HCEC 1CT (cell line): ENCODE data around the gene EHMT1.
"Not testable (repeated sequence)": the region's sequence is repeated elsewhere in the genome, so short reads cannot be mapped to it uniquely, and the experiment has no call there.

ENCODE experiments used
- DNase-seq: peaks from one replicate; pipeline ENCODE4 v3.0.0-alpha.2; 2017

Gene EHMT1

DNA sequence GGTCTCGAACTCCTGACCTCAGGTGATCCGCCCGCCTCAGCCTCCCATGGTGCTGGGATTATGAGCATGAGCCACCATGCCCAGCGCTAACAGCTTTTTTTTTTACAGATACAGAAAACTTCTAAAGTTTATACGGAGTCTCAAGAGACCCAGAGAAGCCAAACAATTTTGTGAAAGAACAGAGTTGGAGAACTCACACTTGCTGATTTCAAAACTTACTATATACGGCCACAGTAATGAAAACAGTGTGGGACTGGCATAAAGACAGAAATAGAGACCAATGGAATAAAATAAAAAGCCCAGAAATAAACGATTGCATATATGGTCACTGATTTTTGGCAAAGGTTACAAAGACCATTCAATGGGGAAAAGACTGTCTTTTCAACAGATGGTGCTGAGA lies 173.1 kb downstream of the EHMT1 start:
- DNase-seq = no peak

DNA sequence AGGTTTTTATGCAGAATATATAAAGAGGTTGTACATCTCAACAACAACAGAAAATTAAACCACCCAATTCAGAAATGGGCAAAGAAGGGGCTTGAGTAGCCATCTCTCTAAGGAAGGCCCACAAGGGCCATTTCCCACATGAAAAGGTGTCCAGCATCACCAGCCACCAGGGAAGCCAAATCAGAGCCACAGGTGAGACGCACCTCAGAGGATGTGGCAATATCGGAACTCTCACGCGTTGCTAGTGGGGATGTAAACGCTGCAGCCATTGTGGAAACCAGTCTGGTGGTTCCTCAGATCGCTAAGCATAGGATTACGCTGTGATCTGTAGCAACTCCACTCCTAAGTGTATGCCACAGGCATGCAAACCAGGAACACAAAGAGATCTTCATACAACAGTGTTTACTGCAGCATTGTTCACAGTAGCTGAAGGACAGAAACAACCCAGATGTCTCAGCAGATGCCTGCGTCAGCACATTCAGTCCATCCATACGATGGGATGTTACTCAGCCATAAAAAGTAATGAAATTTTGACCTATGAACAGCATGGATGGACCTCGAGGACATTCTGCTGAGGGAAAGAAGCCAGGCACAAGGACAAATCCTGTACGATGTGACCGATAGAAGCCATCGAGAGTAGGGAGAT lies 174.5 kb downstream of the EHMT1 start:
- no peak for DNase-seq

DNA sequence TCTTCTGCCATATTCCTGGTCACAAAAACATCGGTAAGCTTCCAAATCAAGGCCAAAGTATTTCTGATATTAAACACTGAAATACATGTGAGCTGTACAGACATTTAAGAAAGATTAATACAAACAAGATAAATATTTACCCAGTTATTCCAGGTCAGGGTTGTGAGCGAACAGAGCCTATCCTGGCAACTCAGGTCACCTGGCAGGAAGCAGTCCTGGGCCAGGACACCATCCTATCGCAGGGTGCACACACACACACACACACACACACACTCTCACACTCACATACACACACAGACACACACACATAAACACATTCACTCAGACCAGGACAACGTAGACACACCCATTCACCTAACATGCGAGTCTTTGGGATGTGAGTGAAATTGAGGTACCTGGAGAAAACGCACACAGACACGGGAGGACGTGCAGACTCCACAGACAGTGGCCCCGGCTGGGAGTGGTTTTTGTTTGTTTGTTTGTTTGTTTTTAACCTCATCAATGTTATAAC lies 176.4 kb downstream of the EHMT1 start:
- DNase-seq = no peak

DNA sequence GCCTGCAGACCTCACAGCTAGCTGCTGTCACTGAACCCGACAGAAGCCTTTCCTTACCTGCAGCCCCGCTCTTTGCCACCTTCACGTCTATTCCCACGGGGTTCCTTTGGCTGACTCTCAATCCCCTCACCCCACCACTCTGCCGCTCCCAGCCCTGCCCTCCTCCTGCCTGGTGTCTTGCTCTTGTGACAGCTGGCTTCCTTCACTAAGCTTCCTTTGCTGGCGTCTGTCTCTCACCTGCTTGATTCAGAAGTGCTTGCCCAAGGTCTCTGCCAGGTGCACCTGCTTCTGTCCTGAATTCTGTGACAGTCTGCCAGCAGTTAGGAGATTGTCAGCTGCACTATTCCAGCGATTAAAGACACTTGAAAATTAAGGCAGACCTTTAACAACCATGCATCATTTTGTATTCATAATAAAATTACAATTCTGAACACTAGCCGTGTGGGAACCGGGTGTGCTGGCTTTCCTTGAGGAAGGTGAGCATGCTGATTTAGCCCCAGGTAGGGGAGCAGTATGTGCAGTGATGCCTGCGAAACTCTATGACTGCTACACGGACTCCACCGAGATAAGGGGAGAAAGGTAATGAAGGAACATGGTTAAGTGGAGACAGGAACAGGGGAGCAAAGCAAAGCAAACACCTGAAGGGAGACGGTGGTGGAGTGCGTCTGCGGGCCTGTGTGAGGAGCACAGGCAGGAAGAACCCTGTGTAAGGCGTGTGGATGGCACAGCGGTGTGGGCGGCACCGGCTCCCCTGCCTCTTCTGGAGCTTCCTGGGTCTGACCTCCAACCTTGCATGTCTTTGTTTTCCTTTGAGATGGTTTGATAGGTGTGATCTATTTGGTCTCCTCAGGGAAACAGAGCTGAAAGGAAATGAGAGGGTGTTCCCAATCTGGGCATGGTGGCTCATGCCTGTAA lies 178.7 kb downstream of the EHMT1 start:
- DNase-seq = no peak

DNA sequence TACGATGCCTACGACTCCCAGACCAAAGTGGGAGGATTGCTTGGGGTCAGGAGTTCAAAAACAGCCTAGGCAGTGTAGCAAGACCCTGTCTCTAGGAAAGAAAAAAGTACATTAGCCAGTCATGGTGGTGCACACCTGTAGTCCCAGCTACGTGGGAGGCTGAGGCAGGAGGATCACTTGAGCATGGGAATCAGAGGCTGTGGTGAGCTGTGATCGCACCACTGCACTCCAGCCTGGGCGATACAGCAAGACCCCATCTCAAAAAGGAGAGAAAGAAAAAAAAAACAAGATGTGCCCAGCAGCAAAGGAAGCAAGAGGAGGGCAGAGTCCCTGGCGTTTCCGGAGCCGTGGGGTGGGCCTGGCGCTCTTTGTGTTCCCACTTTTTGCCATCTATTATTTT lies 179.3 kb downstream of the EHMT1 start:
- DNase-seq = no peak

DNA sequence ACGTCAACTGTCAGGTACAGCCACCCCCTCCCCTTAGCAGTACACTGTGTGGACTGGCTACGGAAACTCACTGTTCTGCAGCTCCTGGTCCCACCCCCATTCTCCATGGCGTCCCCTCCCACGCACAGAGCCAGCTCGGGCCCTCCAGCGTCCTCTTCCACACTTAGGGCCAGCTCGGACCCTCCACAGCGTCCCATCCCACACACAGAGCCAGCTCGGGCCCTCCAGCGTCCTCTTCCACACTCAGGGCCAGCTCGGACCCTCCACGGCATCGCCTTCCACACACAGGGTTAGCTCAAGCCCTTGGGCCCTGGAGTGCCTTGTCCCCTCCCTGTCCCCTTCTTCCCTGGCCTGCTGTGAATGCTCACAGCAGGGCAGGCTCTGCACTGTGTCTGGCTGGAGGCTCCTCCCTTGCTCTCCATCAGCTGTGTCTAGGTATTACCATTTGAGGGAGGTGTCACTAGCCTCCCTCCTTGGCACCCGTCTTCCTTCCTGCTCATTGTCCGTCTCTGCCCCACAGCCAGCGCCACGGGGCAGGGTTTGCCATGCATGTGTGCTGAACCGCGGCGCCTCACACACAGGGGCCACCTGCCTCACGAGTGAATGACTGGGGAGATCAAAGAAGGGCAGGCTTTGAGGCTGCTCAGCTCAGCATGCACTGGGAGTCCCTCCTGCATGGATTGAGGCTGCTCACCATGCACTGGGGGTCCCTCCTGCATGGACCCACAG lies 180.3 kb downstream of the EHMT1 start:
- DNase-seq = no peak

DNA sequence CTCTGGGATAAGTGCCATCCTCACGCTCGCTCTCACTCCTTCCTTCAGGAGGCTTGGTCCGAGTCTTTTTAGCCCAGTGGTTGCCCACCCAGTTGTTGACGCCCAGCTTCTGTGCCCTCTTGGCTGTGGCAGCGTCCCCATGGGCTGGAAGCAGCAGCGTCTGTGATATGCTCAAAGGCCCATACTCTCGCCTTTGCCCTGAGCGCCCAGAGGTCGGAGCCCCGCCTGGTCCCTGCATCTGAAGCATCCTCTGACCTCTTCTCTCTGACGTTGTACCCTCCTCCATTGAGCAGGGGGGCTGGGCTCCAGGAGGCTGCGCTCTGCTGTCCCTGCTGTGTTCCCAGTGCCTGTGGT lies 180.8 kb downstream of the EHMT1 start:
- DNase-seq = no peak

DNA sequence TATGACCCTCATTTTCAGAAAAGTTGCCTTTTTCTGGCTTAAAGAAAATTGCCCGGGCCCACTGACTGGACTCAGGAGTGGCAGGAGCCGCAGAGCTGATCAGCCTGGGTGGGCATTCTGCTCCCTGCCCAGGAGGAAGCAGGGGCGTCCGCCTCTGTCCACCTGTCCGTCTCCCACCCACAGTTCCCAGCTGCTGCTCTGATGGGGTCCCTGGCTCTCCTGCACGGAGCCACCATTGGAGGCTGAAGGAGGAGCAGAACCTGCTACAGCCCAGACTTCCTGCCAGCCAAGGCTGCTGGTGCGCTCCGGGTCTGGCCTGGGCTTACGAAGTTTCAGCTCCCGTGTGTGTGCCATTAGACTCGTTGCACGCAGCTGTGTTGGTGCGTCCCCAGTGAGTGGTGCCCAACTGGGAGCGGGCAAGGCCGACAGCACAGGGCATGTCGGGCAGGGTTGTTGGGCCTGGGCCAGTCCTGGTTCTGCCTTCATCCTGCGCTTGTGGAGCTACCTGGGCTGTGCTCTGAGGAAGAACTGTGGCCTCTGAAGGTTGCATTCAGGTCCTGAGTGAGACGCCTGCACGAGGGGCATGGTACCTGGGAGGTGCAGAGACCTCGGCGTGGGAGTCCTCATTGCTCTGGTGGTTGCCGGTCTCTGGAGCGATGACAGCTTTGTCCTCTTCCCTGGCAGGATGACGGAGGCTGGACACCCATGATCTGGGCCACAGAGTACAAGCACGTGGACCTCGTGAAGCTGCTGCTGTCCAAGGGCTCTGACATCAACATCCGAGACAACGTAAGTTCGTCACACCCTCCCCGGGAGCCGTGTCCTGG lies 181.6 kb downstream of the EHMT1 start:
- DNase-seq = no peak

DNA sequence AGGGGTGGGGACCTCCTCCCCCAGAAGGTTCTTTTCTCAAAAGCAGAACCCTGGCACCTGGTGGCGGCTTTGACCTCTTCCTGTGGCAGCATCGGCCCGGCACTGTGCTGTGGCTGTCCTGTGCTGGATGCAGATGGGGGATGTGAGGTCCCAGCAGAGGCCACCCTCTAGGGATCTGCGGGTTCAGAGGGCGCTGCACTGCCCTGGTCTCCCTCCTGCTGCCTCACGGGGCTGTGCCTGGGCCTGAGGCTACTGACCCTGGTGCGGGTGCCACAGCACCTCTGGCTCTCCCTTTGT lies 182.2 kb downstream of the EHMT1 start:
- no peak for DNase-seq

DNA sequence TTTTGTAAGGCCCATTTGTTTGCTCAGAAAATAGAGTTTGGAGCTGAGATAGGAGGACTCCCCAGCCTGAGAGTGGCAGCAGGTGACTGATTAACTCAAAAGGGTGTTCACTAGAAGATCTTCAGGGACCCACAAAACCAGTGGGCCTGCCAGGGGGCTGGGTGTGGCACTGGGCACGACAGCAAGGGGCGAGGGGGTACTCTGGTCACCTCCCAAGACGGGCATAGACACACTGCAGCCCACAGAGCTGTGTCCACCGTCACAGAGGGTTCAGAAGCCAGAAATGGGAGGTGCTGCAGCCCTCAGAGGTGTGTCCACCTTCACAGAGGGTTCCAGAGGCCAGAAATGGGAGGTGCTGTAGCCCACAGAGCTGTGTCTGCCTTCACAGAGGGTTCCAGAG lies 183.2 kb downstream of the EHMT1 start:
- no peak for DNase-seq

DNA sequence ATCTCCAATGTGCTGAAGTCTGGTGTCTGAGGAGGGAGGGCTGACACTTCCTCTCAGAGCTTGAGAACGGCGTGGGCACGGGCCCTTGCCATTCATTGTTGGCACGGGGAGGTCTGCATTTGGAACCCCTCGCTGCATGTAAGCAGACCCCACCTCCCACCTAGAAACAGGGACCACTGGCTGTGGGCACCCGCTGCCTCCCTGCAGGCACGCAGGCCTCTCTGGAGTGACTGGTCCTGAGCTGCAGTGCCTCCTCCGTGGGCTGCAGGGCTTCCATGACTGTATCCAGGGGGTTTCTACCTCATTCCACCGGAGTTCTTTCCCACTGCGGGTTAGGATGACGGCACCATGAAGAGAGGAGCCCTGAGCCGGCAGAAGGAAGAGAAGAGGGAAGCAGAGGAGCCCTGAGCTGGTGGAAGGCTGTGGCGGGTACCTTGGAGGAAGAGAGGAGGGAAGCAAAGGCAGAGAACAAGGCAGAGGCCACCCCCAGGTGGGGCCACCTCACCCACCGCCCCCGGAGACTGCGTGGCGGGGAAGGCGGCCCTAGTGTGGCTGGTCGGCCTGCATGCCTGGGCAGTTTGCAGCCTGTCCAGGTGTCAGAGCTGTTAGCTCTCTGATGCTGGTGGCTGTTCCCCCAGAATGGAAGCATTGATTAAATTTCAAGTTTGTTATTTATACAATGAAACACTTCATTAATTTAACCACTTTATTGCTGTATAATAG lies 183.9 kb downstream of the EHMT1 start:
- no peak for DNase-seq

DNA sequence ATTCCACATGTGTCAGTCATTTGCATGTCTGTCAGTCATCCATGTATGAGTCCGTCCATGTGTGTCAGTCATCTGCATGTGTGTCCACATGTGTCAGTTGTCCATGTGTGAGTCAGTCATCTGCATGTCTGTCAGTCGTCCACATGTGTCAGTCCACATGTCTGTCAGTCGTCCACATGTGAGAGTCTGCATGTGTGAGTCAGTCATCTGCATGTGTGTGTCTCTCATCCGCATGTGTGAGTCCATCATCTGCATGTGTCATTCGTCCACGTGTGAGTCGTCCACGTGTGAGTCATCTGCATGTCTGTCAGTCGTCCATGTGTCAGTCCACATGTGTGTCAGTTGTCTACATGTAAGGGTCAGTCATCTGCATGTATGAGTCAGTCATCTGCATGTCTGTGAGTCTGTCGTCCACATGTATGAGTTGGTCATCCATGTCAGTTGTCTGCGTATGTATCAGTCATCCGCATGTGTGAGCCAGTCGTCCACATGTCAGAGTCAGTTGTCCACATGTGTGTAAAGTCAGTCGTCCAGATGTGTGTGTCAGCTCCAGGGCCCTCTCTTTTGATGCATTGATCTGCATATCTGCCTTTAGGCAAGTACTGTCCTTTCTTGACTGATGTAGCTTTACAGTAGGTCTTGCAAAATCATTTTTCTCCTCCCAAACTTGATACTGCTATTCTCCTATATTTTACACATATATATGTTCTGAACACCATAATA lies 186.3 kb downstream of the EHMT1 start:
- peak; percentile 3 for DNase-seq

DNA sequence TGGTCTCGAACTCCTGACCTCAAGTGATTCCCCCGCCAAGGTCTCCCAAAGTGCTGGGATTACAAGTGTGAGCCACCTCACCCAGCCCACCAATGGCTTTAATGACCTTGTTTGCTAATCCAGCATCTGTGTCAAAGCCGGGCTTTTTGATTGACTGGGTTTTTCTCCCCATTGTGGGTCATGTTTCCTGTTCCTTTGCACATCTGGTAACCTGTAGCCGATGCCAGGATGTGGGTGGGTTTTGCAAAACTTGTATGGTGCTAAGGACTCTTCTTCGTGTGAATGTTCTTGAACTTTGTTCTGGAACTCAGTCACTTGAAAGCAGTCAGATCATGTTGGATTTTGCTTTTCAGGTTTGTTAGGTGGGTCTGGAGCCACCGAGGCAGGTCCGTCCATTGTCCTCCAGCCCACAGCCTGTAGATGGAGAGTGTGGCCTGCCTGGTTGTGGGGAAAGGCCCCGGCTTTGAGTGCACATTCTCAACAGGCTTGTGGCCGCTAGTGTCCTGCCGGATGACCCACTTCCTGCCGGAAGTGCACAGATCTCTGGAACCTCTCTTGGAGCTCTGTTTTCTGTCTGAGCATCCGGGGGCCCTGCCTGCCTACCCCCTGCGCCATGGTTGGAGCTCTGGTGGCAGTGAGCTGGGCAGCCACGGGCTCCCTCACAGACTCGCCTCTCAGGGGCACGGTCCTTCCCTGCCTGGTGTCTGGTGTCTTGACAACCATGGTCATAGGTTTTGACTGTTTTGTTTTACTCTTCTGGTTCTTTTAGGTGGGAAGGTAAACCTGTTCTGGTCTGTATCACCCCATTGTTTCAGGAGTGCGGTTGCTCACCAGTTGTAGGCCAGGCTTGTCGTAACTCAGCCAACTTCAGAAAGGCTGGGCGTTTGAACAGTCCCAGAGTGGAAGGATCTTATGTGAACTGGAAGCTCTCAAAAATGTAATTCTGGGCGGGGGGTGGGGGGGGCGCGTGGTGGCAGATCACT lies 189.2 kb downstream of the EHMT1 start:
- DNase-seq = no peak

DNA sequence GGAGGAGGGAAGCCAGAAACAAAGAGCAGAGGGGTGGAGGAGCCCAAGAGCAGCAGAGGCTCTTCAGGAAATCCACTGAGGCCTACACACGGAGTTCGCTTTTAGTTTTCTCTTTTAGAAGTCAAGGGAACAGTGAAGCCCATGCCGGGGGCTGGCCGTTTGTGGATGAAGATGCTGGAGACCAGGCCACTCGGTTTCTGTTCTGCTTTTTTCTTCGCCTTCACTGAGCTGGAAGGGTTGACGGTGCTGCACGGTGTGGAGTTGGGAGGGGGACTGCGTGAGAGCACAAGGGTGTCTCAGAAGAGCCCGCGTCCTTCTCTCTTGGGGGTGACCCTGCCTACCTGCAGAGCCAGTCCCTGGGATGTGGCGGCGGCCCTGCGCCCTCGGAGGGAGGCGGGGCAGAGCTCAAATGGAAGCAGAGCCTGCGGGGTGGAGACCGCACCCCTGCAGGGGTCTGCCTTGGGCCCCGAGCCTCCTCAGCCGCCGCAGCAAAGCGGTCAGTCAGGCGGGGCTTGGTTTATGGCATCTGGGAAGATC lies 190.3 kb downstream of the EHMT1 start:
- no peak for DNase-seq

DNA sequence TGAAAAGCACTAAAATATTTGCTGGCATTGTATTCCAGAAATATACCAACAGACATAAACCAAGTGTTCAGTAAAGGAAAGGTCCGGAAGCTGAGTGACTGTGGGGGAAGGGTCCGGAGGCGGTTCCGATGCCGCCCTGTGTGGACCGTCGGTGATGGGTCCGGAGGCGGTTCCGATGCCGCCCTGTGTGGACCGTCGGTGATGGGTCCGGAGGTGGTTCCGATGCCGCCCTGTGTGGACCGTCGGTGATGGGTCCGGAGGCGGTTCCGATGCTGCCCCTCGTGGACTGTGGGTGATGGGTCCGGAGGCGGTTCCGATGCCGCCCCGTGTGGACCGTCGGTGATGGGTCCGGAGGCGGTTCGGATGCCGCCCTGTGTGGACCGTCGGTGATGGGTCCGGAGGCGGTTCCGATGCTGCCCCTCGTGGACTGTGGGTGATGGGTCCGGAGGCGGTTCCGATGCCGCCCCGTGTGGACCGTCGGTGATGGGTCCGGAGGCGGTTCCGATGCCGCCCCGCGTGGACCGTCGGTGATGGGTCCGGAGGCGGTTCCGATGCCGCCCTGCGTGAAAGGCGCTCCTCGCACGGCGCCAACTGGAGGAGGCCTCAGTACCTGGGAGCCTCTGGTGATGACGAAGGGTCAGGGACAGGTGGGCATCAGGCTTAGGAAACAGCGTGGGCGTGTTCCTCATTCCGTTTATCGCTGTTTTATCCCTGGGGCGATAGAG lies 191.1 kb downstream of the EHMT1 start:
- DNase-seq = not testable (repeated sequence)

DNA sequence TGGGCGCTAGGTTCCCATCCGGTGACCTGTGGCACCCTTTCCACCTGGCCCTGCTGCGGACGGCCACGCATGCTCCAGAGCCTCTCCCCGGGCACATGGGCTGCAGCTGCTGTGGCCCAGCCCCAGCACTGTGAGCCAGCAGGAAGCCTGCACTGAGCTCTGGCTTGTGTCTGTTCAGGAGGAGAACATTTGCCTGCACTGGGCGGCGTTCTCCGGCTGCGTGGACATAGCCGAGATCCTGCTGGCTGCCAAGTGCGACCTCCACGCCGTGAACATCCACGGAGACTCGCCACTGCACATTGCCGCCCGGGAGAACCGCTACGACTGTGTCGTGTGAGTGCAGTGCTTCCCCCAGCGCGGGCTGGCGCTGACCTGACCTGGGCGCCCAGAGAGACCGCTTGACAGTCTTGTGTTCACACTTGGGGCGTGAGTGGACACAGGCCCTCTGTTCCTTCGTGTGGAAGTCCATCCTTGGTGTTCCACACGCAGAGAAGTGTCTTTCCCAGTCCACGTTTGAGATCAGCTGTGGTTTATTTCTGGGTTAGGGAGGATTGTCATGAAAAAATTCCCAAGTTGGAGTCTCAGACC lies 192.6 kb downstream of the EHMT1 start:
- DNase-seq = no peak

DNA sequence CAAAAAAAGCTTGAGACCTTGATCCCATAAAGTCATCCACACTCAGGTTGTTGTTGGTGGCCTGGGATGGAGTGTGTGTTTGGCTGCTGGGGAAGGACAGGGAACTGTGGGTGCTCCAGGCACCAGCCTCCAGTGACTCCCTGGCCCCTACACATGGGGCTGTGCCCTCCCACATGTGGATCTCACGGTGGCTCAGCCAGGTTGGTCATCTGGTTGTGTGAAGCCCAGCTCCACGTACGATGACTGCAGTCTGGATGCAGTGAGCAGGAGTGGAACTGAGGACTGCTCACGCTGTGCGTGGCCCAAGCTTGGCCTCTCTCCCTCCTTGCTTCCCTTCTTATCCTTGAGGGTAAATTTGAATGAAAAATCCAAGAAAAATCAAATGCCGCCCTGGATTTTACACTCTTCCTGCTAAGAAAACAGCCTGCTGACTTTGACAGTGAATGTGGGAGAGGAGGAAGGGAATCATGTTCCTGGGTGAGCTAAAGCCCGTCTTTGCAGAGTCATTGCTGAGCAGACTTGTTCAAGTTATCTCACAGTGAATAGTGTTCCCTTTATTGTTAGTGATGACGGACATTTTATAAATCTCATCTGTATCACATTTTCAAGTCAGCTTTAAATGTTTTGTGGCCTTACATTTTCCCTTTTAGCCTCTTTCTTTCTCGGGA lies 193.7 kb downstream of the EHMT1 start:
- DNase-seq = no peak

DNA sequence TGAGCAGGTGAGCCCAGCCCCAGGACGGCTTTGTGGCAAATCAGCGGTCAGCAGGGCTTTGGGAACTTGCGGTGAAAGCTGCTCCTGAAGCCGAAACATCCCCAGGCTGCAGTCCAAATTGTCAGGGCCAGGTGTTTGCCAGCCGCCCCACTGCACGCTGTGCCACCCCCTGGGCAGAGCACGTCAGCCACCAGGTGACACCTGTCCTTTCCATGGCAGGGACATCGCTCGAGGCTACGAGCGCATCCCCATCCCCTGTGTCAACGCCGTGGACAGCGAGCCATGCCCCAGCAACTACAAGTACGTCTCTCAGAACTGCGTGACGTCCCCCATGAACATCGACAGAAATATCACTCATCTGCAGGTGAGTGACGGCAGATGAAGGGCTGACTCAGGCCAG lies 194.4 kb downstream of the EHMT1 start:
- DNase-seq = no peak
